Measurements from ENCODE around the gene MRPS18C. TPM values are rescaled to one million over a fixed set of nuclear protein-coding genes. Genes with fewer than 3 reads are reported as not detected.
A peak's percentile ranks its signal among the peaks of the same experiment; 100 is the strongest.
"Not testable (repeated sequence)": the region's sequence is repeated elsewhere in the genome, so short reads cannot be mapped to it uniquely, and the experiment has no call there.

Gene MRPS18C
- total and polyA plus RNA-seq, 10 donors, result 18.9 to 40.7 (median 33.4) TPM

GRCh38 chr4:83490876-83491450, 35.1 kb downstream of the MRPS18C start:
- Histone ChIP-seq H3K4me3 (no peak overlapping the region), H3K4me1 (peaks cover 0 to 3% (median 0%) of the 10 kb centered on the region in 6 donors), H3K36me3 (no peaks in the 10 kb centered on the region), H3K9me3 (no peaks in the 10 kb centered on the region), H3K27ac (no peak overlapping the region), H3K27me3 (replicated peaks in 1 of 7) (no peaks in the 10 kb centered on the region)
- 4 to 11% (median 7%) methylated on average over 1 of the region's 1 CpG for WGBS, 5 donors
- TF ChIP-seq CTCF (IDR thresholded peaks at IDR 0.05 in 8 of 11, conservative IDR thresholded peaks at IDR 0.05 in 3 of 11), result peak in 10 of 11 experiments; percentile 23 to 76 (median 62)
- no peak for TF ChIP-seq POLR2AphosphoS5 (IDR thresholded peaks at IDR 0.05)
- TF ChIP-seq POLR2A (IDR thresholded peaks at IDR 0.05), result no peak
- intact Hi-C loops (cut with DNase I; ENCODE audit: low total_unique reads), result loop anchor here (5.0 kb wide), 1 partner anchor 146 kb away; no protein-coding TSS in a partner anchor
- DNase-seq, result no peak

- H3K27ac ChIP-seq; intact Hi-C loops (cut with DNase I; ENCODE audit: low total_unique reads); H3K4me1 ChIP-seq; H3K36me3 ChIP-seq; DNase-seq; H3K4me3 ChIP-seq; H3K9me3 ChIP-seq; H3K27me3 ChIP-seq (replicated peaks in 1 of 7): not testable (repeated sequence)
- 87 to 93% (median 89%) methylated on average over 8 of the region's 8 CpGs for WGBS, 5 donors
These were observed 40.4 kb downstream of the MRPS18C start for GRCh38 chr4:83496085-83496917.

GRCh38 chr4:83498187-83498586, 42.3 kb downstream of the MRPS18C start:
- Histone ChIP-seq H3K4me1 (no peaks in the 10 kb centered on the region), H3K4me3 (no peak overlapping the region), H3K36me3 (no peaks in the 10 kb centered on the region), H3K9me3 (no peaks in the 10 kb centered on the region), H3K27ac (no peak overlapping the region), H3K27me3 (replicated peaks in 1 of 7) (no peaks in the 10 kb centered on the region)
- TF ChIP-seq POLR2AphosphoS5 (IDR thresholded peaks at IDR 0.05) (no peak), POLR2A (IDR thresholded peaks at IDR 0.05) (no peak), CTCF (IDR thresholded peaks at IDR 0.05 in 8 of 11, conservative IDR thresholded peaks at IDR 0.05 in 3 of 11) (no peak)
- intact Hi-C loops (cut with DNase I; ENCODE audit: low total_unique reads), result no loop called here
- WGBS, 5 donors, result 83 to 95% (median 94%) methylated on average over 1 of the region's 1 CpG
- DNase-seq, result no peak

- WGBS, 5 donors, result 81 to 92% (median 87%) methylated on average over 3 of the region's 3 CpGs
- H3K4me1 ChIP-seq, result peaks cover 0 to 10% (median 0%) of the 10 kb centered on the region in 6 donors
- H3K27me3 ChIP-seq (replicated peaks in 1 of 7); H3K27ac ChIP-seq; H3K4me3 ChIP-seq; H3K9me3 ChIP-seq; H3K36me3 ChIP-seq; intact Hi-C loops (cut with DNase I; ENCODE audit: low total_unique reads); DNase-seq: not testable (repeated sequence)
These were observed 45.8 kb downstream of the MRPS18C start for GRCh38 chr4:83501671-83502070.

- intact Hi-C loops (cut with DNase I; ENCODE audit: low total_unique reads), result no loop called here
- H3K9me3 ChIP-seq, result no peaks in the 10 kb centered on the region
- H3K27me3 ChIP-seq (replicated peaks in 1 of 7), result no peaks in the 10 kb centered on the region
- H3K4me1 ChIP-seq, result peaks cover 0 to 10% (median 0%) of the 10 kb centered on the region in 6 donors
- H3K4me3 ChIP-seq, result no peak overlapping the region
- DNase-seq, result no peak
- H3K27ac ChIP-seq, result peak overlapping the region in 1 of 8 donors; percentile 41
- TF ChIP-seq POLR2AphosphoS5 (IDR thresholded peaks at IDR 0.05), result no peak
- no peak for TF ChIP-seq POLR2A (IDR thresholded peaks at IDR 0.05)
- TF ChIP-seq CTCF (IDR thresholded peaks at IDR 0.05 in 8 of 11, conservative IDR thresholded peaks at IDR 0.05 in 3 of 11), result no peak
- H3K36me3 ChIP-seq, result no peaks in the 10 kb centered on the region
These were observed 48.1 kb downstream of the MRPS18C start for GRCh38 chr4:83503974-83504373.
